Adrenal gland (tissue), 5 donors: Measurements from ENCODE around the gene CASP10.

Source experiments
- CTCF ChIP-seq, 6 experiments: fragments of 450-650 bp in 4 of 6; fragments of 200-600 bp in 2 of 6; sonication (generic) in 1 of 6; IDR thresholded peaks; 1 replicate in 5 of 6; 2 replicates in 1 of 6; pipeline versions ENCODE4 v1.5.1 to v1.8.0; 2016 to 2021; ENCODE audit warnings: antibody characterized with exemption in 6 of 6, mild to moderate bottlenecking in 2 of 6, moderate library complexity in 1 of 6
- POLR2A ChIP-seq, 2 donors: fragments of 450-650 bp; IDR thresholded peaks; one replicate each; pipeline ENCODE4 v1.6.1; 2017; ENCODE audit warnings: antibody characterized with exemption in 2 of 2, mild to moderate bottlenecking in 2 of 2, moderate library complexity in 1 of 2
- donor health status: DM: no; HTN: no; CAD: no.

DNA sequence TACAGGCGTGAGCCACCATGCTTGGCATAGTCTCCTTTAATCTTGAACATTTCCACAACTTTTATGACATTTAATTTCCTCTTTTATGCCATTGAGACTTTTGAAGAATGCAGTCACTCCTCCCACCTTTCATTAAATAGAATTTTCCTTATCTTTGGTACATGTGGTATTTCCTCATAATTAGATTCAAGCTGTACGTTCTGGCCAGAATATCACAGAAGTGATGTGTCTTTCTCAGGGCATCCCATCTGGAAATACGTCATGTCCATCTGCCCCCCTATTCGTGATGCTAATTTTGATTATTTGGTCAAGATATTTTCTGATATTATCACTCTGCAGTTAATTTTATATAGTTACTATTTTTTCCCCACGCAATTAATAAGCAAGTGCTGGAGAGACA, 16.9 kb downstream of the CASP10 start:
- no peak for TF ChIP-seq POLR2A (IDR thresholded peaks at IDR 0.05)
- no peak for TF ChIP-seq CTCF (IDR thresholded peaks at IDR 0.05)
